Stimulated activated CD4-positive, alpha-beta T cell treated with anti-CD3 and anti-CD28 coated beads, Interleukin-2, amount 100 ng/mL, for 24 hours (primary cell): ENCODE data around the gene CYB5R4.

ENCODE experiments used
- DNase-seq, 2 donors: peaks; one replicate each; pipeline ENCODE4 v3.0.0-alpha.2; 2020

Gene CYB5R4

GRCh38 chr6:83998021-83998584 lies 138.6 kb downstream of the CYB5R4 start:
- no peak for DNase-seq

GRCh38 chr6:84001119-84001518 lies 141.6 kb downstream of the CYB5R4 start:
- no peak for DNase-seq

GRCh38 chr6:84002226-84002625 lies 142.7 kb downstream of the CYB5R4 start:
- no peak for DNase-seq

- DNase-seq, result no peak
Observed at GRCh38 chr6:84003131-84003530, 143.6 kb downstream of the CYB5R4 start.

GRCh38 chr6:84003654-84004053 lies 144.2 kb downstream of the CYB5R4 start:
- DNase-seq, result no peak

- DNase-seq, result no peak
Observed at GRCh38 chr6:84007871-84008270, 148.4 kb downstream of the CYB5R4 start.

GRCh38 chr6:84013354-84013753 lies 153.9 kb downstream of the CYB5R4 start:
- DNase-seq, result no peak

GRCh38 chr6:84013931-84014330 lies 154.4 kb downstream of the CYB5R4 start:
- no peak for DNase-seq

- DNase-seq, result no peak
Observed at GRCh38 chr6:84016029-84016428, 156.5 kb downstream of the CYB5R4 start.
